Tibial nerve (tissue), 4 donors: ENCODE measurements around the gene TTBK2.

Experiments
- EP300 ChIP-seq, 2 donors: sonication (generic); formaldehyde crosslinking; IDR thresholded peaks; one replicate each; pipeline ENCODE4 v1.6.1; 2017; ENCODE audit warnings: antibody characterized with exemption in 2 of 2, mild to moderate bottlenecking in 1 of 2
- POLR2A ChIP-seq, 2 donors: fragments of 450-650 bp; IDR thresholded peaks; one replicate each; pipeline ENCODE4 v1.6.1; 2017; ENCODE audit warnings: antibody characterized with exemption in 2 of 2, mild to moderate bottlenecking in 2 of 2, moderate library complexity in 2 of 2
- TF ChIP-seq, protein P1 (sequence below), 5 experiments: fragments of 200-600 bp in 3 of 5; fragments of 450-650 bp in 2 of 5; sonication (generic) in 3 of 5; IDR thresholded peaks; one replicate each; pipeline ENCODE4 v1.5.1; 2016 to 2019; ENCODE audit warnings: antibody characterized with exemption in 5 of 5, mild to moderate bottlenecking in 3 of 5, moderate library complexity in 2 of 5

DNA sequence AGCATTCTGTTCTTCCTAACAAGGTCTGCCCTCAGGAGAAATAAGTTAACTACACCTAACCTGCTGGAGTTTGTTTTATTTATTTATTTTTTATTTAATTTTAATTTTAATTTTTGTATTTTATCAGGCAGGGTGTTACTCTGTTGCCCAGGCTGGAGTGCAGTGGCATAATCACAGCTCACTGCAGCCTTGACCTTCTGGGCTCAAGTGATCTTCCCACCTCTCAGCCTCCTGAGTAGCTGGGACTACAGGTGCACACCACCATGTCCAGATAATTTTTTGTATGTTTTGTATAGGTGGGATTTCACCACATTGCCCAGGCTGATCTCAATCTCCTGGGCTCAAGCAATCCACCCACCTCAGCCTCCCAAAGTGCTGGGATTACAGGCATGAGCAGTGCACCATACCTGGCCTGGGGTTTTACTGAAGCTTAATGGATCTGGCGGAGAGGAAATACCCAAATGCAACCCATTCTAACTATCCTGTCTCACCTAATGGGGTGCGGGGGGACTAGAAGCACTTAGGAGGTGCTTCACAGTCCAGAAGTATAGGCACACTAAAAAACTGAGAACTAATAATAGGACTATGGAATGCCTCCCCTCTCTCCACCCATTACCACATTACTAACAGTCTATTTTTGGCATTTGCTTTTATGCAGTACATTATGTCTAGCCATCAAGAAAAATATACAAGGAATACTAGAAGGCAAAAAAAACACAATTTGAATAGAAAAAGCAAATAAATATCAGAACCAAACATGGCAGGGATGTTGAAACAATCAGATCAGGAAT, 61.4 kb downstream of the TTBK2 start:
- TF ChIP-seq POLR2A (IDR thresholded peaks at IDR 0.05) (no peak), EP300 (IDR thresholded peaks at IDR 0.05) (no peak)
- TF ChIP-seq, protein P1, sequence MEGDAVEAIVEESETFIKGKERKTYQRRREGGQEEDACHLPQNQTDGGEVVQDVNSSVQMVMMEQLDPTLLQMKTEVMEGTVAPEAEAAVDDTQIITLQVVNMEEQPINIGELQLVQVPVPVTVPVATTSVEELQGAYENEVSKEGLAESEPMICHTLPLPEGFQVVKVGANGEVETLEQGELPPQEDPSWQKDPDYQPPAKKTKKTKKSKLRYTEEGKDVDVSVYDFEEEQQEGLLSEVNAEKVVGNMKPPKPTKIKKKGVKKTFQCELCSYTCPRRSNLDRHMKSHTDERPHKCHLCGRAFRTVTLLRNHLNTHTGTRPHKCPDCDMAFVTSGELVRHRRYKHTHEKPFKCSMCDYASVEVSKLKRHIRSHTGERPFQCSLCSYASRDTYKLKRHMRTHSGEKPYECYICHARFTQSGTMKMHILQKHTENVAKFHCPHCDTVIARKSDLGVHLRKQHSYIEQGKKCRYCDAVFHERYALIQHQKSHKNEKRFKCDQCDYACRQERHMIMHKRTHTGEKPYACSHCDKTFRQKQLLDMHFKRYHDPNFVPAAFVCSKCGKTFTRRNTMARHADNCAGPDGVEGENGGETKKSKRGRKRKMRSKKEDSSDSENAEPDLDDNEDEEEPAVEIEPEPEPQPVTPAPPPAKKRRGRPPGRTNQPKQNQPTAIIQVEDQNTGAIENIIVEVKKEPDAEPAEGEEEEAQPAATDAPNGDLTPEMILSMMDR (IDR thresholded peaks at IDR 0.05), result no peak
